Measurements from ENCODE around the gene MRPS2.
"Not testable (repeated sequence)": the region's sequence is repeated elsewhere in the genome, so short reads cannot be mapped to it uniquely, and the experiment has no call there.

MRPS2 gene

DNA sequence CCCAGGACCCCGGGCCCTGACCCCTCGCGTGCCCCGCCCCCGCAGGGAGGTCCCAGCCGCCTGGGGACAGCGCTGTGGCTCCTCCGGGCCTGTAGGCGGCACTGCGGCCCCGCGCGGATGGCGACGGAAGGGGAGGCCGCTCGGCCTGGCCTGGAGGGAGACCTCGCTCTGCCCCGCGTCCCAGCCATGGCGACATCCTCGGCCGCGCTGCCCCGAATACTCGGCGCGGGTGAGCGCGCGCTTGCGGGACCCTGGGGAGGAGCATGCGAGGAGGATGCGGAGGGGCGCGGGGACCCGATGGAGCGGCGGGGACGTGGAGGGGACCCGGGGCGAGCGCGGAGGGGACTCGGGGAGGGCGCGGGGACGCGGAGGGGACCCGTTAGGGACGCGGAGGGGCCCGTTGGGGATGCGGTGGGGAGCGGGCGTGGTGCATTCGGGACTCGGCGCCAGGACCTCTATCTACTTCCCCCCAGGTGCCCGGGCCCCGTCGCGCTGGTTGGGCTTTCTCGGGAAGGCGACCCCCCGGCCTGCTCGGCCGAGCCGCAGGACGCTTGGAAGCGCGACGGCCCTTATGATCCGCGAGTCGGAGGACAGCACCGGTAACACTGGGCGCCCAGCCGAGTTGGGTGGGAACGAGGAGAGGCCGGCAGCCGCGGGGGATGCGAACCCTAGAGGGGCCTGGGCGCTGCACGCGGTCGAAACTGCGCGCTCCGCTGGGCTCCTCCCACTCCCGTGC is at the start of gene MRPS2:
Gene MRPS2 (plus strand): TSS at position 158 of the 736 bp plus-strand sequence. CDS start 29 bp downstream, at position 187.
- peak; percentile 97 for DNase-seq

DNA sequence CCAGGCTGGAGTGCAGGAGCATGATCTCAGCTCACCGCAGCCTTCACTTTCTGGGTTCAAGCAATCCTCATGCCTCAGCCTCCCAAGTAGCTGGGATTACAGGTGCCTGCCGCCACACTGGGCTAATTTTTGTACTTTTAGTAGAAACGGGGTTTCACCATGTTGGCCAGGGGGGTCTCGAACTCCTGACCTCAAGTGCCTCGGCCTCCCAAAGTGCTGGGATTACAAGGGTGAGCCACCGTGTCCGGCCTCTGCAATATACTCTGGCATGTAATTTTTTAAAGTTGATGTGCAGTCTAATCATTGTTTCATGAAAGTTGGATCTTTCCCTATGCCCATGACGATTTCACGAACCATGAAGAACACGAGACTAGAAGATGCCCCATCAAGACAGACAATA is 49.5 kb upstream of the MRPS2 start:
- DNase-seq: no peak

DNA sequence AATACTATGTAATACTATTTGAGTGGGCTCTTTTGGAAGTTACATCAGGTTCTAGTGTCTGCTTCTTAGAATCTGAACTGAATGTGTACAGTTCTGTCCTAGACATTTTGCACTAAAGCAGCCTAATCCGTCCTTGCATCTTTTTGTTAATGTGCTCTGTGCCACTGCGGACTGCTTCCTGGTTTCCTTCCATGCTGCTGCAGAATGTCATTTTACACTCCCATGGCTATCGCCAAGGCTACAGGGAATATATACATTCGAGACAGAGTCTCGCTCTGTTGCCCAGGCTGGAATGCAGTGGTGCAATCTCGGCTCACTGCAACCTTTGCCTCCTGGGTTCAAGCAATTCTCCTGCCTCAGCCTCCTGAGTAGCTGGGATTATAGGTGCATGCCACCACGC is 48.6 kb upstream of the MRPS2 start:
- DNase-seq: peak; percentile 22

DNA sequence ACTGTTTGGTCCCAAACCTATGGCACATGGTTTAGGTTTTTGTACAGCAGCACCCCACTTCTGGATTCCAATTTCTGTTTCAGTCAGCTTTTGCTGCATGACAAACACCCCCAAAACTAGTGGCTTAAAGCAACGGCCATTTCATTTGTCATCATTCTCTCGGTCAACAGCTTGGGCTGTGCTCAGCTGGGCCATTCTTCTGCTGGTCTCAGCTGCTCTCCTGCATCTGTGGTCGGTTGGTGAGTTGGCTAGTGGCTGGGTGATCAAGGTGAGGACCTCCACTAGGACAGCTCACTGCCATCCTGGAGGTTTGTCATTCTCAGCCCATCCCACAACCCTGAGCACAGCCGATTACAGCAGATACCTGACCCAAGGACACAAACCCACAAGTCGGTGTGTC is 45.7 kb upstream of the MRPS2 start:
- DNase-seq: no peak

DNA sequence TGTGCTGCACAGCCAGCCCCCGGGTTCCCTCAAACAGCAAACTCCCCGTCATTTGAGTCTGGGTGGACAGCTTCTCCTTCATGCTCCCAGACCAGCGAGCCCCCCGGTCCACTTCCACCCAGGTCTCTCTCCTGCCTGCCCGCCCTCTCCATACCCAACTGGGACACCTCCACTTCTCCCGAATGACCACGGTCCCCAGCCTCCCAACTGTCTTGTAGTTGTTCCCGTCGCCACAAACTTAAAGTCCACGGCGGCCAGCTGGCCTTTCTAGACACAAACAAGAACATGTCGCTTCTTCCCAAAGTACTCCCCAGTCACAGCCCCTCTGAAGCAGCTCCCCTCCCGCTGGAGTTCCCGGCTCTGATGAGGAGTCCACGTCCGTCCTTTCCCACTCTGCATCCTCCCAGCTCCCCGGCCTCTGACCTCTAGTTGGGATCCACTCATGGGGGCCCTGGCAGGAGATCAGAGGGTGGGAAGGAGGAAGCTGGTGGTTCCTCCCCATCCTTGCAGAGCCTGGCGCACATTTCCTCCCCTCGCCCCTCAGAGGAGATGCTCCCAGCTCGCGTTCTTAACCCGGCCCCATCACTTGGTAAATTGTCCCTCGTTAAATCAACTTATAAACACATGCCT is 45.0 kb upstream of the MRPS2 start:
- no peak for DNase-seq

DNA sequence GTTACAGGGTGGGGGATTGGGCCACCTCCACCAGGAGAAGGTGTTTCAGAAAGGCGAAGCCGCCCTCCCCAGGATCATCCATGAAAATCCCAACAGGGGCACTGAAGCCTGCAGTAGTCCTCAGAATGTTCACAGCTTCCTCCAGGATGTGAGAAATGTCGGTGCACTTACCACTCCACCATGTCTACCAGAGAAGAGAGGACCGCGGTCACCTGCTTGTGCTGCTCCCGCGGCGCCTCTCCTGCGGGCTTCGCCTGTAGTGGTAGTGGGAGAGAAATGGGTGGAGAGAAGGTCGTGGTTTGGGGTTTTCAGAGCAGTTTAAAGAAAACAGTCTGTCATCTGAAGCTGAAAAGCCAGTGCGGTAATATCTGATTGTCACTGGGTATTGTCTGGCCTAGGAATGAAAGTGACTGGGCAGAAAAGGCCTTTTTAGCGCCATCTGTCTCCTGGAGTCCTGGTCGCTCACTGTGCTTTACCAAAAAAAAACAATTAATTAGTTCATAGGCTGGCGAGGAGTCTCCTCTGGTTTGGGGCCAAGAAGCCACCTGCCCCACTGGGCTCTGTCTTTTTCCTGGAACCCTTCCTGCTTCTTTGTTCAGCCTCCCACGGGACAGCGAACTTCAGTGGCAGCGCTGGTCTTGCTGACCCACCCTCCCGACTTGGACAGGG is 43.9 kb upstream of the MRPS2 start:
- no peak for DNase-seq

DNA sequence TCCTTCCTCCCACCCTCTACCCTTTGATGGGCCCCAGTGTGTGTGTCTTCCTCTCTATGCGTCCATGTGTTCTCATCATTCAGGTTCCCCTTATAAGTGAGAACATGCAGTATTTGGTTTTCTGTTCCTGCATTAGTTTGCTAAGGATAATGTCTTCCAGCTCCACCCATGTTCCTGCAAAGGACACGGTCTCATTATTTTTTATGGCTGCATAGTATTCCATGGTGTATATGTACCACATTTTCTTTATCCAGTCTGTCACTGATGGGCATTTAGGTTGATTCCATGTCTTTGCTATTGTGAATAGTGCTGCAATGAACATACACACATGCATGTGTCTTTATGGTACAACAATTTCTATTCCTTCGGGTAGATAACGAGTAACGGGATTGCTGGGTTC is 42.0 kb upstream of the MRPS2 start:
- not testable (repeated sequence) for DNase-seq

DNA sequence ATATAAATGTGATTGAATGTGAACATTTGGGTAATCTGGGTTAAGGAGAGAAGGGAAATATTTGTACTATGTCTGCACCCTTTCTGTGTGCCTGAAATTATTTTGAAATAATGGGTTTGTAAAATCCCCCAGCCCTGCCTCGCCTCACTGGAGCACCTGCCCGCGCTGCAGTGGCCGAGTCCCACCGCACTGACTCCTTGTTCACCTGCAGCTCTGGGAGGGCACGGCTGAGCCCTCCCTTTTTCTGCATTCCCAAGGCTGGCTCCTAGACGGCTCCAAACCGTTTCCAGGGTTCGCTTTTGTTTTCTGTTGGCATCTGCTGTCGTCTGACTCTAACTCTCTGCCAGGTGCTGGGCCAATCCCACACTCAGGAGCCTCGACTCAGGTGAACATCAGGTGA is 38.5 kb upstream of the MRPS2 start:
- no peak for DNase-seq

DNA sequence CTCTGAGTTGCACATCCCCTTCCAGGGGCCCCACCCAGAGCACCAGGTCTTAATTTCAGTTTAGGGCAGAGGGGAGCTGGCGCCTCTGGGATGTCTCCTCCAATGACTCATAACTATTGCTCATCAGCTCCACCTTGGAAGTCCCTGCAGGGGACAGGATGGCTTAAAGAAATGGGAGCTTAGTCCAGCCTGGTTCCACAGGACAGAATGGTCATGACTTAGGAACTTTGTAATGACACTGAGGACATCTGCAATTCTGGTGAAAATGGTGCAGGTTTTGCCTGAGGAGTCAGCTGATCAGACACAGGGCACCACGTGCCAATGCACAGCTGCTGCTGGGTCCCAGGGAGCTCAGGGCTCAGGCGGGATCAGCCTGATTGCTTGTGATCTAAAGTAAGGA is 37.3 kb upstream of the MRPS2 start:
- peak; percentile 71 for DNase-seq

DNA sequence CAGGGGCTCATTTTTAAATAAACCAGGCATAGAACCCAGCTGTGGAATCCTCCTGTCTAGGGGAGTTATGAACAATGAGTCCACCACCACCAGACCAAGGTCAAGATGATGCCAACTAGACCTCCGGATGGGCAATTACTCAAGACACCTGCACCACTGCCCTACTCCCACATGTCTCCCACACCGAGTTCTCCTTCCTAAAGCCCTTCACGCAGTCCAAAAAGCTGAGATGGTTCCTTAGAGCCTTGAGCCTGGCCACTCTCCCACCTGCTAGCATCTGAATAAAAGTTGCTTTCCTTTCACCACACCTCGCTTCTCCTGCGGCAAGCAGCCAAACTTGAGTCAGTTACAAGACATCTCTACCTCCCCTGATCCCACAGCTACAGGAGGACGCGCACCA is 36.3 kb upstream of the MRPS2 start:
- DNase-seq: no peak

DNA sequence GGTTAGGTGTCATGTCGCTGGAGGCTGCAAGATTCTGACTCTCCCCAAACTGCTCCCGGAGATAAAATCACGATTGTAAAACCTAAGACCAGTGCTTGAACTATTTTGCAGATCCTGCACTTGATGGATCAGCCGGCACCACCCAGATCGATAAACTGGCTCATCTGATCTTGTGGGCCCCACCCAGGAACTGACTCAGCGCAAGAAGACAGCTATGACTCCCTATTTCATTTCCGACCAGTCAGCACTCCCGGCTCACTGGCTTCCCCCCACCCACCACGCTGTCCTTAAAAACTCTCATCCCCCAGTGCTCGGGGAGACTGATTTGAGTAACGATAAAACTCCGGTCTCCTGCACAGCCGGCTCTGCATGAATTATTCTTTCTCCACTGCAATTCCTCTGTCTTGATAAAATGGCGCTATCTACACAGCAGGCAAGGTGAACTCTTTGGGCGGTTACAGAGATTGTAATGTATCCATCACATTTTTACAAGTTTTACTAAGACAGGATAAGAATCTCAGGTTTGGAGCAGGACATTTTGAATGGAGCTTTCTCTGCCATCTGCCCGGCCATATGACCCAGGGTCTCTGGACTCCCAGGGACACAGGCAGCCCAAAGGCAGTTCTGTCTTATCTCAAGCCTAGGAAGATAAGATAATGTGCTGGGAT is 31.5 kb upstream of the MRPS2 start:
- DNase-seq: no peak

DNA sequence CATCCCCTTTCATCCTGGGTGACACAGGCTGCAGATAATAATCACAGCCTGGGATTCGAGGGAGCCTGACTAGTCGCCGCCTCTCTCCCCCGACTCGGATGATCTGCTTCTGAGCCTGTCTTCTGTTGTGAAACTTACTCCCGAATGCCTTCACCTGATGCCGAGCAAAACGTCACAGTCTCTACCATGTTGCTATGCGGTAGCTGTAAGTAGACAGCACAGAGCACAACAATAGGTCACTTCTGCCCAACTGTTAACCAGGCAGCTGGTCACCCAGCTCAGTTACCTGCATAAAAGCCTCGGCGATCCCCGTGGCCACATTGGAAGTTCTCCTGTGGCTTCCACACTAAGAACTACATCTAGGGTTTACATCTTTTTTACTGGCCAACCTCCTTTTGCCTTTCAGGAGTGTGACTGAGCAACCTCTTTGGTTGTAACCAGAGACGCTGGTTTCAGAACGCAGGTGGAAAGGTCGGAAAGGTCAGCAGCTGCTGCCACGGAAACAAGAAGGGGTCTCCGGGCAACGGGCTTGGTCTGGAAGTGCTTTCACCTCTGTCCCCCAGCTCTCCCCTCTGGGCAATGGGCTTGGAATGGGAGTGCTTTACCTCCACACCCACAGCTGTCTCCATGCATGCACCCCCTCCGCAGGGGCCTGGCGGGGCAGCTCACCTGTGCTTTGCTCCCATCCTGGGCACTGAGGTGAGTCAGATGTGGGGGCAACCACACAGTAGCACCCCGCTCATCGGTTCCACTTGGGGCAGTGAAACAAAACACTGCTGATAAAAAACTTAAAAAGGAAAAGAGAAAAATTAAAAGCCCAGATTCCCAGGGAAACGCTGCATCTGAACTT is 28.5 kb upstream of the MRPS2 start:
- no peak for DNase-seq

DNA sequence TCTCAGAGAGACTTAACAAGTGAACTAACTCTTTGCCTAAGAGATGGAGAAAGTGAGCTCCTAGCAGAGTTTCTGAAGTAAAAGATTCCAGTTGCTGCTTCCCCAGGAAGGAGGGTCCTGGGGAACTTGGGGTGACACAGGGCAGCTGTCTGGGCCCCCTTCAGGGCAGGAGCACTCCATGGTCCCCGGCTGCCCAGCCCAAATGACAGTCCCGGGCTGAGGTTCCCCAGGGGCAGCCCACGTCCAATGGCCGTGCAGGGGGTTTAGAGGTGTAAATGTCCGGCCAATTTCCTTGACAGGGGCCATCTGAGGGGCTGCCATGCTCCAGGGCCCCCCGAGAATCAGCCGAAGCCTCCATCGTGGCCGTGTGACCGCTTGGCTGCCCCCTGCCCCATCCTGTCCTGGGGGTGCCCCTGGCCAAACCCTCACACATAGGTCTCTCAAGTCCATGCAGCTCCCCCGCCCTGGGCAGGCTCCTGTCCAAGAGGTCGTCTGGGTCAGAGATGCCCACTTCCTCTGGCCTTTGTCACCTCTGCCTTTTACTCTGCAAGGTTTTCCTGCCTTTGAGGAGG is 26.4 kb upstream of the MRPS2 start:
- DNase-seq: no peak

DNA sequence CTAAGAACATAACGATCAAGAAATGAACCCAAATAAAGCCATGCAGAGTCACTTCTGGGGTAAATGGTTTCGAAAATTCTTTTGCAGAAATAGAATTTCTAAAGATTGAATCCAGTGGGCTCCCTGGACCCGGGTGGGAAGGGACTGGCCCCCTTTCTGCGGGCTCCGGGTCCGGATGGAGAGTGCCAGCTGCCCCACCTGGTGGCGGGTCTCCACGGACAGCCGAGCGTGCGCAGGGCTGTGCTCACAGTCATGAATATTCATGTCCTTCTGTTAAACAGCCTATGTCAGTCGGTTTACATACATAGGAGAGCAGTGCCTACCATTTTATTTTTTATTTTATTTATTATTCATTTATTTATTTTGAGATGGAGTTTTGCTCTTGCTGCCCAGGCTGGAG is 25.6 kb upstream of the MRPS2 start:
- DNase-seq: peak; percentile 72

DNA sequence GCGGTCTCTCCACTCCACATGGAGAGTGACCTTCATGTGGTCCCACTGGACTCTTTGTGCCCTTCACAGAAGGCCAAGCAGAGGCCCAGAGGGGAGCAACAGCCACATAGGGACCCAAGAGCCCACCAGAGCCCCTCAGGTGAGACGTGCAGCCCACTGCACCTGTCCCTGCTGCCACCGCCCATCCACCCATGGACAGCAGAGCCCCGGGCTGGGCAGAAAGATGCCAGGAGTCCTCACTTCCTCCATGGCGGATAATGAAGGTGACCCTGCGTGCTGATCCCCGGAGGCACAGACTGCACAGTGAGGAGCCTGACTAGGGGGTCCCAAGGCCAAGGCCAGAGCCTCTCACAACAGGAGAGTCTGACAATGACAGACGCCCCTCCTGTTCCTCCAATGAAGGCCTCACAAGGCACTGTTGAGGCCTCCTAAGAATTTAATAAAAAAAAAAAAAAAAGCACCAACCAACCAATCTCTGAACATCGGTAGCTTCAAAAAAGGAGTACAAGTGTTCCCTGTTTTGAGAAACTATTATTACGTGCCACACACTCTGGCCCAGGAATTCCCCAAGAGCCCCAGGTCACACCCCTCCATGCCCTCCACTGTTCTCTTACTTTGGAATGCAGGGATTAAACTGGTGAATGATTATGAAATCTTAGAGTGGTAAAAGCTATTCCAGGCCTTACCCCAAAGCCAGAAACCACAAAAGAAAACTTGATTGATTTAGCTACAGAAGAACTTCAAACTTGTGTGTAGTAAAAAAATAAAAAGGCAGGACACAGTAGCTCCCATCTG is 23.7 kb upstream of the MRPS2 start:
- DNase-seq: no peak

DNA sequence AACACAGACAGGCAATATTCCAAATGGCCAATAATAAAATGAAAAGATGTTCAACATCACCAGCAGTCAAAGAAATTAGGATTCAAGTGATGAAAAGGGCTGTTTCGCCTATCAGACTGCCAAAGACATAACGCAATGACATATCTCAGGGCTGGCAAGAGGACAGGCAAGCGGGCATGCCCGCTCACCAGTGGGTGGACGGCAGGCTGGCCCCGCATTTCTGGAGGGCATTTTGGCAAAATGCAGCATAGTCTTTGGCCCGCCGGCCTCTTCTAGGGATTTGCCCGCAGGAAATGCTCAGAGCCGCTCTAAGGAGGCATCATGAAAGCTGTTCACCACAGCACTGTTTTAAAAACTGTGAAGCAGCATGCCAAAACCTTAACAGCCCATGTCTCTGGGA is 22.3 kb upstream of the MRPS2 start:
- DNase-seq: no peak

DNA sequence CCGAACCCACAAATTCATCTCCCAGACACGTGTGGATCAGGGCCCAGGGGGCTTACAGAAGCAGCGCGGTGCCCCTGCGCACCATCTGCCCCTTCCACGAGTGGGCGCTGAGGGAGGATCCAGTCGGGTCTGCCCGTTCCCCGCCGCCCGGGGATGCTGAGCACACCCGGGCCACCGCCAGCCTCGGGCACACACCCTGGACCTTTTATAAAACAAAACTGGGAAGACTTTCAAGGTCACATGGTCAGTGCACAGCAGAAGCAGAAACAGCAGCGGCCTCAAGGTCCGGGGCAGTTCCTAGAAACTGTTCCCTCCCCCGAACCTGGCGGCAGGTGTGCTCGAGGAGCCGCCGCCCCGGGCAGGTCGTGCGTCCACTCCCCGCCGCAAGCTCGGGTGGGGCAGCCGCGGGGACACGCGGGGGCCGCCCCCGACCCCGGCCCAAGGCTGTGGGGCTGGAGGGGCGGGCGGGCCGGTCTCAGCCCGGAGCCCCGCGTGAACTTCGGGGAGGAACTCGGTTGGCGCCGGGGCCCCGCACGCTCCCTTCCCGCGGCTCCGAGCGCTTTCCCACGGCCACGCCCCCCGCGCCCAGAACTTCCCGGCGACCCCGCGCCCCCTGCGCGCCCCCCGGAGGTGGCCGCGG is 21.5 kb upstream of the MRPS2 start:
- peak; percentile 71 for DNase-seq

DNA sequence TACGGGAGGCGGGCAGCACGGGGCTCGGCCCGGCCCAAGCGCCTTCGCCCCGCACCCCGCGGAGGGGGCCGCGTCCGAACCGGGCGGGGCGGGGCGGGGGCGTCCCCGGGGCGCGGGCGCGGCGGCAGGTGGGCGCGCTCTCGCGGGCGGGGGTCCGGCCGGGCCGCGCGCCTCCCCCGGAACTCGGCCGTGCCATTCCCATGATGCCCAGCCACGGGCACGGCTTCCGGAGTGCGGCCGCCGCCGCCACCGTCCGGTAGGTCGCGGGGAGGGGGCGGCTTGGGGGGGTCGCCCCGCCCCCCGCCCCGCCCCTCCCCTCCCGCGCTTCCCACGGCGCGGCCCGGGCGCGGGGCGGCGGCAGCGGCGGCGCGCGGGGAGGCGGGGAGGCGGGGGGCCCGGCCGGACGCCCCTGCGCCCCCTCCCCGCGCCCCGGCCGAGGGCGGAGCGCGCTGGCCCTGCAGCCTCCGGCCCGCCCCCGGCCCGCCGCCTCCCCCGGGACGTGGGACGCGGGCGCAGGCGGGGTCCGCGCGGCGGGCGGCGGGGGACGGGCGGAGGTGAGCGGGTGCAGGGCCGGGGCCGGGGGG is 20.9 kb upstream of the MRPS2 start, which contains the start of gene PPP1R26:
Gene PPP1R26 (plus strand): TSS at position 314 of the 584 bp plus-strand sequence. CDS start 4,729 bp downstream, outside the sequence.
- DNase-seq: no peak

DNA sequence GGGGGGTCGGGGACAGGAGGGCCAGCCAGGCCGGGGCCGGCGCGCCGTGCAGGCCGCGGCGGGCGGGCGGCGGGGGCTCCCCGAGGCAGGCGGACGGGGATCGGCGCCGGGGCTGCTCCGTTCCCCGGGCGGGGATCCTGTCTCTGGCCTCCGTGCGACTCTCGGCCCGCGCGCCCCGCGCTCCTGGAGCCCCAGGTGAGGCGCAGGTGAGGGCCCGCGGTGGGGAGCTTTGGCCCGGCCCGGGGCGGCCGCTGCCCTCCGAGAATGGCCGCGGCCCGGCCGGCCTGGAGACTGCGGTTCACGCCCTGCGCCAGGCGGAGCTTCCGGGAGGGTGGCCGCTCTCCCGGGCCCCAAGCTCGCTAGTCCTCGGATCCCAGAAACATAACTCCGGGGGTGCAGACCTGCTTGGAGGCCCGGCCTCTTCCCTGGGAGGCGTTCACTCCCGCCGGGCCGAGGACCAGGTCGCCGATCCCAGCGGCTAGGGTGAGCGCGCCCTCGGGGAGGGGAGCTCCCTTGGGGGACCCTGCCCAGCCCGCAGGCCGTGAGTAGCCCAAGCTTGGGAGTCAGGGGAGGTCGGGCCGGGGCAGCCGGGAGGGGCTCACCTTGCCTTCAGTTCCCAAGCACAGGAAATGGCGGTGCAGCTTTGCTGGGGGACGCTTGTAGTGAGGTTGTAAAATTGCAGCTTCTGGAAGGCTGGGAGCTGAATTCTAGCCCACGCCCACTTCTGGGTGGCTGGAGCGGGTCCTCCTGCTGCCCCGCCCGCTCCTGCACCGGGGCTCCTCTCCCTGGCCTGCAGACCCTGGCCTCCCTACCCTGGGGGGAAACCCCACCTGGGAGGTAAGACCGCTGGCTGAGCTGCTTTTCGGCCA is 20.2 kb upstream of the MRPS2 start:
- peak; percentile 78 for DNase-seq

Measured in islet precursor cell (in vitro differentiated cells).